HepG2 (cell line): ENCODE measurements around the gene SIN3A. TPM values are rescaled to one million over a fixed set of nuclear protein-coding genes. Genes with fewer than 3 reads are reported as not detected.
A peak's percentile ranks its signal among the peaks of the same experiment; 100 is the strongest.

Source experiments
- ZNF317 ChIP-seq: sonication (generic); formaldehyde crosslinking; IDR thresholded peaks from 2 replicates; pipeline ENCODE4 v1.5.0; 2020; ENCODE audit warnings: mild to moderate bottlenecking, missing genetic modification reagents
- ZNF446 ChIP-seq: sonication (generic); formaldehyde crosslinking; IDR thresholded peaks from 2 replicates; pipeline ENCODE4 v1.5.0; 2020; ENCODE audit warnings: mild to moderate bottlenecking, missing genetic modification reagents
- ZNF773 ChIP-seq: sonication (generic); formaldehyde crosslinking; IDR thresholded peaks from 2 replicates; pipeline ENCODE4 v1.4.0; 2020; ENCODE audit warnings: missing genetic modification reagents, borderline replicate concordance
- polyA plus RNA-seq, 8 experiments: library from polyadenylated mRNA; depleted of rRNA in 3 of 8; stranded (reverse) in 7 of 8; unstranded in 1 of 8; fragments of >200 nt; fragmentation: Illumina TruSeq in 4 of 8; extraction: Trizol in 4 of 8; gene quantifications; 2 replicates each; pipeline versions ENCODE4 v1.2.1 to v1.2.3, GENCODE V29; 2011 to 2016; ENCODE audit warnings: low read depth in 4 of 8, missing spikeins in 1 of 8, mixed read lengths in 1 of 8; ENCODE audit not compliant: insufficient read depth in 1 of 8
- total RNA-seq, 5 experiments: library from RNA; depleted of rRNA; stranded (reverse); fragments of >200 nt; fragmentation: Illumina TruSeq; extraction: Trizol; gene quantifications; 2 replicates each; pipeline ENCODE4 v1.2.3, GENCODE V29; 2016; ENCODE audit warnings: low read depth in 1 of 5
- TF ChIP-seq, protein P1 (sequence below): sonication (generic); formaldehyde crosslinking; IDR thresholded peaks from one replicate; pipeline ENCODE4 v1.5.1; 2020; ENCODE audit warnings: mild to moderate bottlenecking, missing genetic modification reagents; ENCODE audit errors: not compliant biosample characterization
- TF ChIP-seq, protein P2 (sequence below): sonication (generic); formaldehyde crosslinking; IDR thresholded peaks from 2 replicates; pipeline ENCODE4 v1.4.0; 2020; ENCODE audit warnings: mild to moderate bottlenecking, missing genetic modification reagents
- TF ChIP-seq, protein P3 (sequence below): sonication (generic); formaldehyde crosslinking; IDR thresholded peaks from 2 replicates; pipeline ENCODE4 v1.8.1; 2022; ENCODE audit warnings: low read depth, mild to moderate bottlenecking, missing genetic modification reagents

SIN3A gene
- total and polyA plus RNA-seq, 2 of the 13 experiments (the other 11 are each of a cell fraction or from before 2014, with no cell fraction given): 16.1 to 28.1 TPM

DNA sequence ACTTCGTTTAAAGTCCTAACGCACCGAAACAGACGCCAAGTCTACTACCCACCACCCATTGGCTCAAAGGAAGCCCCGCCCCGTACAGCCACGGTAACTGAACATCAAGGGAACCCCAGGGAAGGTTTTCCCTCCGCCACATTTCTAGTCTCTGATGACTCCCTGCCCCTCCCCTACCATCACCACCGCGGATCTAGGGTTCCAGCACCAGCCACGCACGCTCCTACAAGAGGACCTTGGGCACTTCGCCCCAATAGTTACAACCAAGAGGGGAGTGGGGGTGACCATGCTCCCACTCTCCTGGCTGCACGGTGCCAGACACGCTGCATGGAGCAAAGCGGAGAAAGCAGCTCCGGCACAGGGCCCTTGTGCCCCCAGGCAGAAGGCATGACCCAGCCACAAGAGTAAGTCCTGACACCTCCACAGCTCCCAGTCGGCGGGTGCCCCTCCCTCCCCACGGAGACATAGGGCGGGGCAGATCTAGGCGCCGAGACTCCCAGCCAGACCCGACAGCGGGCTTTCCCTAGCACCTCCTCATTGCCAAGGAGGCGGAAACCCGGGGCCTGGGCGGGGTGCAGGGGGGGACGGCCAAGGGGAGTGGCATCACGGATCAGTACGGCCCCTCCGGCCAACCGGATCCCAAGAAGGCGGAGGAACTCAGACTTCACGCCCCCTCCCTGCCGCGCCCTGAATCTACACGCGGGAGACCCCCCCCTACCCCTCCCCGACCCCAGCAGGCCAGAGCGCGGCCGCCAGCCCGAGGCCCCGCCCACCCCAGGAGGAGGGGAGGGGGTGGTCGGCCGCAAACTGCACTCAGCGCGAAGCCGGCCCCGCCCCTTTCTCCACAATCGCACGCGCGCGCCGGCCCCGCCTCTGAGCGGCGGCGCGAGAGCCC is 936 bp downstream of the SIN3A start (continued):
- TF ChIP-seq, protein P1, sequence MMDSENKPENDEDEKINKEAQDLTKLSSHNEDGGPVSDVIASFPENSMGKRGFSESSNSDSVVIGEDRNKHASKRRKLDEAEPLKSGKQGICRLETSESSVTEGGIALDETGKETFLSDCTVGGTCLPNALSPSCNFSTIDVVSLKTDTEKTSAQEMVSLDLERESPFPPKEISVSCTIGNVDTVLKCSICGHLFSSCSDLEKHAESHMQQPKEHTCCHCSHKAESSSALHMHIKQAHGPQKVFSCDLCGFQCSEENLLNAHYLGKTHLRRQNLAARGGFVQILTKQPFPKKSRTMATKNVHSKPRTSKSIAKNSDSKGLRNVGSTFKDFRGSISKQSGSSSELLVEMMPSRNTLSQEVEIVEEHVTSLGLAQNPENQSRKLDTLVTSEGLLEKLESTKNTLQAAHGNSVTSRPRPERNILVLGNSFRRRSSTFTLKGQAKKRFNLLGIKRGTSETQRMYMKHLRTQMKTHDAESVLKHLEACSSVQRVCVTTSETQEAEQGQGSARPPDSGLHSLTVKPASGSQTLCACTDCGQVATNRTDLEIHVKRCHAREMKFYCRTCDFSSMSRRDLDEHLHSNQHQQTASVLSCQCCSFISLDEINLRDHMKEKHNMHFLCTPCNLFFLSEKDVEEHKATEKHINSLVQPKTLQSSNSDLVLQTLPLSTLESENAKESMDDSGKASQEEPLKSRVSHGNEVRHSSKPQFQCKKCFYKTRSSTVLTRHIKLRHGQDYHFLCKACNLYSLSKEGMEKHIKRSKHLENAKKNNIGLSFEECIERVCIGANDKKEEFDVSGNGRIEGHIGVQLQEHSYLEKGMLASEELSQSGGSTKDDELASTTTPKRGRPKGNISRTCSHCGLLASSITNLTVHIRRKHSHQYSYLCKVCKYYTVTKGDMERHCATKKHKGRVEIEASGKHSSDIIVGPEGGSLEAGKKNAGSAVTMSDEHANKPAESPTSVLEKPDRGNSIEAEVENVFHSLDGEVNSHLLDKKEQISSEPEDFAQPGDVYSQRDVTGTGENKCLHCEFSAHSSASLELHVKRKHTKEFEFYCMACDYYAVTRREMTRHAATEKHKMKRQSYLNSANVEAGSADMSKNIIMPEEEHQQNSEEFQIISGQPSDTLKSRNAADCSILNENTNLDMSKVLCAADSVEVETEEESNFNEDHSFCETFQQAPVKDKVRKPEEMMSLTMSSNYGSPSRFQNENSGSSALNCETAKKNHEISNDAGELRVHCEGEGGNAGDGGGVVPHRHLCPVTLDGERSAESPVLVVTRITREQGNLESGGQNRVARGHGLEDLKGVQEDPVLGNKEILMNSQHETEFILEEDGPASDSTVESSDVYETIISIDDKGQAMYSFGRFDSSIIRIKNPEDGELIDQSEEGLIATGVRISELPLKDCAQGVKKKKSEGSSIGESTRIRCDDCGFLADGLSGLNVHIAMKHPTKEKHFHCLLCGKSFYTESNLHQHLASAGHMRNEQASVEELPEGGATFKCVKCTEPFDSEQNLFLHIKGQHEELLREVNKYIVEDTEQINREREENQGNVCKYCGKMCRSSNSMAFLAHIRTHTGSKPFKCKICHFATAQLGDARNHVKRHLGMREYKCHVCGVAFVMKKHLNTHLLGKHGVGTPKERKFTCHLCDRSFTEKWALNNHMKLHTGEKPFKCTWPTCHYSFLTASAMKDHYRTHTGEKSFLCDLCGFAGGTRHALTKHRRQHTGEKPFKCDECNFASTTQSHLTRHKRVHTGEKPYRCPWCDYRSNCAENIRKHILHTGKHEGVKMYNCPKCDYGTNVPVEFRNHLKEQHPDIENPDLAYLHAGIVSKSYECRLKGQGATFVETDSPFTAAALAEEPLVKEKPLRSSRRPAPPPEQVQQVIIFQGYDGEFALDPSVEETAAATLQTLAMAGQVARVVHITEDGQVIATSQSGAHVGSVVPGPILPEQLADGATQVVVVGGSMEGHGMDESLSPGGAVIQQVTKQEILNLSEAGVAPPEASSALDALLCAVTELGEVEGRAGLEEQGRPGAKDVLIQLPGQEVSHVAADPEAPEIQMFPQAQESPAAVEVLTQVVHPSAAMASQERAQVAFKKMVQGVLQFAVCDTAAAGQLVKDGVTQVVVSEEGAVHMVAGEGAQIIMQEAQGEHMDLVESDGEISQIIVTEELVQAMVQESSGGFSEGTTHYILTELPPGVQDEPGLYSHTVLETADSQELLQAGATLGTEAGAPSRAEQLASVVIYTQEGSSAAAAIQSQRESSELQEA (CRISPR knock-in tag): peak; percentile 42
- TF ChIP-seq ZNF446 (CRISPR knock-in tag) (no peak), ZNF317 (0 out of 2 replicates have a peak, but pooled peaks have one; percentile 24), ZNF773 (CRISPR knock-in tag) (0 out of 2 replicates have a peak, but pooled peaks have one; percentile 52)
- TF ChIP-seq, protein P2, sequence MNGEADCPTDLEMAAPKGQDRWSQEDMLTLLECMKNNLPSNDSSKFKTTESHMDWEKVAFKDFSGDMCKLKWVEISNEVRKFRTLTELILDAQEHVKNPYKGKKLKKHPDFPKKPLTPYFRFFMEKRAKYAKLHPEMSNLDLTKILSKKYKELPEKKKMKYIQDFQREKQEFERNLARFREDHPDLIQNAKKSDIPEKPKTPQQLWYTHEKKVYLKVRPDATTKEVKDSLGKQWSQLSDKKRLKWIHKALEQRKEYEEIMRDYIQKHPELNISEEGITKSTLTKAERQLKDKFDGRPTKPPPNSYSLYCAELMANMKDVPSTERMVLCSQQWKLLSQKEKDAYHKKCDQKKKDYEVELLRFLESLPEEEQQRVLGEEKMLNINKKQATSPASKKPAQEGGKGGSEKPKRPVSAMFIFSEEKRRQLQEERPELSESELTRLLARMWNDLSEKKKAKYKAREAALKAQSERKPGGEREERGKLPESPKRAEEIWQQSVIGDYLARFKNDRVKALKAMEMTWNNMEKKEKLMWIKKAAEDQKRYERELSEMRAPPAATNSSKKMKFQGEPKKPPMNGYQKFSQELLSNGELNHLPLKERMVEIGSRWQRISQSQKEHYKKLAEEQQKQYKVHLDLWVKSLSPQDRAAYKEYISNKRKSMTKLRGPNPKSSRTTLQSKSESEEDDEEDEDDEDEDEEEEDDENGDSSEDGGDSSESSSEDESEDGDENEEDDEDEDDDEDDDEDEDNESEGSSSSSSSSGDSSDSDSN (CRISPR knock-in tag): peak; percentile 48
- TF ChIP-seq, protein P3, sequence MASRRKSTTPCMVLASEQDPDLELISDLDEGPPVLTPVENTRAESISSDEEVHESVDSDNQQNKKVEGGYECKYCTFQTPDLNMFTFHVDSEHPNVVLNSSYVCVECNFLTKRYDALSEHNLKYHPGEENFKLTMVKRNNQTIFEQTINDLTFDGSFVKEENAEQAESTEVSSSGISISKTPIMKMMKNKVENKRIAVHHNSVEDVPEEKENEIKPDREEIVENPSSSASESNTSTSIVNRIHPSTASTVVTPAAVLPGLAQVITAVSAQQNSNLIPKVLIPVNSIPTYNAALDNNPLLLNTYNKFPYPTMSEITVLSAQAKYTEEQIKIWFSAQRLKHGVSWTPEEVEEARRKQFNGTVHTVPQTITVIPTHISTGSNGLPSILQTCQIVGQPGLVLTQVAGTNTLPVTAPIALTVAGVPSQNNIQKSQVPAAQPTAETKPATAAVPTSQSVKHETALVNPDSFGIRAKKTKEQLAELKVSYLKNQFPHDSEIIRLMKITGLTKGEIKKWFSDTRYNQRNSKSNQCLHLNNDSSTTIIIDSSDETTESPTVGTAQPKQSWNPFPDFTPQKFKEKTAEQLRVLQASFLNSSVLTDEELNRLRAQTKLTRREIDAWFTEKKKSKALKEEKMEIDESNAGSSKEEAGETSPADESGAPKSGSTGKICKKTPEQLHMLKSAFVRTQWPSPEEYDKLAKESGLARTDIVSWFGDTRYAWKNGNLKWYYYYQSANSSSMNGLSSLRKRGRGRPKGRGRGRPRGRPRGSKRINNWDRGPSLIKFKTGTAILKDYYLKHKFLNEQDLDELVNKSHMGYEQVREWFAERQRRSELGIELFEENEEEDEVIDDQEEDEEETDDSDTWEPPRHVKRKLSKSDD (CRISPR knock-in tag): 0 out of 2 replicates have a peak, but pooled peaks have one; percentile 39
